Adipocyte (in vitro differentiated cells): Measurements from ENCODE around the gene IQGAP1.

Experiments used
- DNase-seq: peaks from one replicate; pipeline ENCODE4 v3.0.0-alpha.2; 2015; ENCODE audit warnings: low read depth
- H3K27me3 ChIP-seq: replicated peaks from 2 replicates; pipeline ENCODE4 v1.7.0; 2013; ENCODE audit warnings: mild to moderate bottlenecking, low read length, moderate library complexity; ENCODE audit not compliant: control insufficient read depth, insufficient read depth
- H3K36me3 ChIP-seq: 2 replicates; pipeline ENCODE4 v1.7.0; 2013; ENCODE audit warnings: low read length, mild to moderate bottlenecking, moderate library complexity; ENCODE audit not compliant: control insufficient read depth, insufficient read depth, severe bottlenecking
- H3K4me1 ChIP-seq: 2 replicates; pipeline ENCODE4 v1.7.0; 2013; ENCODE audit warnings: mild to moderate bottlenecking, low read length, moderate library complexity; ENCODE audit not compliant: control insufficient read depth, insufficient read depth
- H3K4me3 ChIP-seq: 2 replicates; pipeline ENCODE4 v1.7.0; 2013; ENCODE audit warnings: mild to moderate bottlenecking, low read length, moderate library complexity
- H3K9ac ChIP-seq: 2 replicates; pipeline ENCODE4 v1.7.0; 2013; ENCODE audit warnings: mild to moderate bottlenecking, low read length, moderate library complexity
- H3K9me3 ChIP-seq: 2 replicates; pipeline ENCODE4 v1.7.0; 2013; ENCODE audit warnings: mild to moderate bottlenecking, low read length, moderate library complexity; ENCODE audit not compliant: control insufficient read depth

The IQGAP1 gene

DNA sequence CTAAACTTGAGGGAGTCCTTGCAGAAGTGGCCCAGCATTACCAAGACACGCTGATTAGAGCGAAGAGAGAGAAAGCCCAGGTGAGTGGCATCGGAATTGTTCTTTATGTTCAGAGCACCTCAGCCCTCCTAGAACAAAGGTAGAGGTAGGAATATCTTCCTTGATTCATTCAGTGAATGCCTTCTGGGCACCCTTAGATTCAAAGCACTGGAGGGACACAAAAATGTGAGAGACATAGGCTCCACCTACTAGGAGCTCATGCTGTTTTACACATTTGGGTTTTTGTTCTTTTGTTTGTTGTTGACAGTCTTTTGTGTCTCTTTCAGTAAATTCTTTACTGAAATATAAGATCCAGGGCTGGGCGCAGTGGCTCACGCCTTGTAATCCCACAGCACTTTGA lies 68.2 kb downstream of the IQGAP1 start:
- Histone ChIP-seq H3K9ac (no peak overlapping the region), H3K4me3 (no peak overlapping the region), H3K27me3 (no peaks in the 10 kb centered on the region), H3K4me1 (no peaks in the 10 kb centered on the region), H3K36me3 (peaks cover 82% of the 10 kb centered on the region), H3K9me3 (no peaks in the 10 kb centered on the region)
- no peak for DNase-seq

DNA sequence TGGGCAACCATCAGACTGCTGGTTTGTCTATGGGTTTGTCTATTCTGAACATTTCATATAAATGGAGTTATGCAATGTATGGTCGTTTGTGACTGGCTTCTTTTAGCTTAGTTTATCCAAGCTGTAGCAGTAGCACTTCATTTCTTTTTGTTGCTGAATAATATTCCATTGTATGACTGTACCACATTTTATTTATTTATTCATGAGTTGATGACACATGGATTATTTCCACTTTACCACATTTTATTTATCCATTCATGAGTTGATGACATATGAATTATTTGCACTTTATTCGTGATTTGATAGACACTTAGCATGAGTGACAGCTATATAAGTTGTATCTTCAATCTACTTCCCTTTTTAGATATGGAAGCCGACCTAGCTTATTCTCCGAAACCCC lies 70.0 kb downstream of the IQGAP1 start:
- peaks cover 65% of the 10 kb centered on the region for H3K36me3 ChIP-seq
- peaks cover 3% of the 10 kb centered on the region for H3K4me1 ChIP-seq
- no peak overlapping the region for H3K9ac ChIP-seq
- DNase-seq = no peak
- no peaks in the 10 kb centered on the region for H3K9me3 ChIP-seq
- no peaks in the 10 kb centered on the region for H3K27me3 ChIP-seq
- no peak overlapping the region for H3K4me3 ChIP-seq

DNA sequence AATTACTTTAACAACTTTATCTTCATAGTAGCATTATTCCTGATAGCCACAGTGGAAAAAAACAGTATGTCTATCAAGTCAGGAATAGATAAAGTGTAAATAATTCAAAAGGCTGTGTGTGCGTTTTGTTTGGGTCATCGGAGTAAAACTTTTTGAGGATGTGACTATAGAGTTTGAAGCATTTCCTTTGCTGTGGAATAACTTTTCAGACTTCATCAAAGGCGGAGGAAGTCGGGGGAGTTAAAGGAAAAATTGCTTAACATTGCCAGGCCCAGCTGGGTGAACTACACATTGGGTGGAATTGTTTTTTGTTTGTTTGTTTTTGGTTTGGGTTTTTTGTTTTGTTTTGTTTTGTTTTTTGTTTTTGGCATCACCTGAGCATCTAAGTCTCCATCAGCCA lies 71.3 kb downstream of the IQGAP1 start:
- Histone ChIP-seq H3K27me3 (no peaks in the 10 kb centered on the region), H3K36me3 (peaks cover 57% of the 10 kb centered on the region), H3K4me3 (no peak overlapping the region), H3K4me1 (peaks cover 14% of the 10 kb centered on the region), H3K9ac (no peak overlapping the region), H3K9me3 (no peaks in the 10 kb centered on the region)
- DNase-seq = no peak

DNA sequence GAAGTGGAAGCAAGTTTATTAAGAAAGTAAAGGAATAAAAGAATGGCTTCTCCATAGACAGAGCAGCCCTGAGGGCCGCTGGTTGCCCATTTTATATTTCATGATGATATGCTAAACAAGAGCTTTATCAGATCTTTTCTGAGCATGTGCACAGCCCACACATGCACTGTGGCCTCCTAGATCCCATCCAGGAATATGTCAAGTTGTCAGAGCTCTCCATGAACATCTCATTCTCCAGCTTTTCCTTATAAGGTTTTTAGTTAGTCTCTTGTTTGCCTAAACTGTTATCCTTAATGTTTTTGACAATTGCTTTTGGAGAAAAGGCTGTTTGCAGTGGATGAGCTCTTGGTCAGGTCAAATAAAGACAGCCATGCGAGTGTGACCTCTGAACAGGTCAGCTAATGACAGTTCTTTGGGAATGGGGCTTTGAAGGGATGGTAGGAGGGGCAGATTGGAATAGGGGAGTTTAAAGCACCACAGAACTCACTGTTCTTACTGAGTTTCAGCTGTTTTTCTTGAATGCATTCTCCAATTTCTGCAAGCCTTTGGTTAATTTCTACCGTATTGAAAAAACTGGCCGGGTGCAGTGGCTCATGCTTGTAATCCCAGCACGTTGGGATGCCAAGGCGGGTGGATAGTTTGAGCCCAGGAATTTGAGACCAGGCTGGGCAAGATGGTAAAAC lies 72.2 kb downstream of the IQGAP1 start:
- H3K36me3 ChIP-seq = peaks cover 48% of the 10 kb centered on the region
- H3K9me3 ChIP-seq = no peaks in the 10 kb centered on the region
- no peak for DNase-seq

DNA sequence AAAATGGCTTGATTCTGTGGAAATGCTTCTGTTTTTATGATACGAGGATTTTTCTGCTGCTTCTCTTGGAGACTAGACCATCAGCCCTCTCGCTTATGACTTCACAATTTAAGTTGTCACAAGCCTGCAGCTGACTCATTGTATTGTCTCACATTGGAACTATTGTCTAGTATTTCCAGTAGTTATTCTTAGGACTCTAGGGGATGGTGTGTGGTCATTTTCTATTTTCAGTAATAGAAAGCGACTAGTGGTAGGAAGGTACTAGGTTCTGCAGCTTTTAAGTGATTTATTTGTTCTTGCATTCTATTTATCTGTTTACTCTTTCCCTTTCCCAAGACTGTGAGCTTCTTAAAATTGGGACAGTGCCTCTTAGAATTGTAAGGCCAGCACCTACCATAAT lies 75.3 kb downstream of the IQGAP1 start:
- Histone ChIP-seq H3K36me3 (peaks cover 47% of the 10 kb centered on the region), H3K4me3 (peak overlapping the region; percentile 26), H3K9me3 (no peaks in the 10 kb centered on the region), H3K4me1 (peaks cover 31% of the 10 kb centered on the region), H3K9ac (peak overlapping the region; percentile 5), H3K27me3 (no peaks in the 10 kb centered on the region)
- DNase-seq = peak; percentile 73

More for the DNA sequence above, 72.2 kb downstream of the IQGAP1 start:
- no peak overlapping the region for H3K9ac ChIP-seq
- peaks cover 20% of the 10 kb centered on the region for H3K4me1 ChIP-seq
- no peaks in the 10 kb centered on the region for H3K27me3 ChIP-seq
- H3K4me3 ChIP-seq = no peak overlapping the region

DNA sequence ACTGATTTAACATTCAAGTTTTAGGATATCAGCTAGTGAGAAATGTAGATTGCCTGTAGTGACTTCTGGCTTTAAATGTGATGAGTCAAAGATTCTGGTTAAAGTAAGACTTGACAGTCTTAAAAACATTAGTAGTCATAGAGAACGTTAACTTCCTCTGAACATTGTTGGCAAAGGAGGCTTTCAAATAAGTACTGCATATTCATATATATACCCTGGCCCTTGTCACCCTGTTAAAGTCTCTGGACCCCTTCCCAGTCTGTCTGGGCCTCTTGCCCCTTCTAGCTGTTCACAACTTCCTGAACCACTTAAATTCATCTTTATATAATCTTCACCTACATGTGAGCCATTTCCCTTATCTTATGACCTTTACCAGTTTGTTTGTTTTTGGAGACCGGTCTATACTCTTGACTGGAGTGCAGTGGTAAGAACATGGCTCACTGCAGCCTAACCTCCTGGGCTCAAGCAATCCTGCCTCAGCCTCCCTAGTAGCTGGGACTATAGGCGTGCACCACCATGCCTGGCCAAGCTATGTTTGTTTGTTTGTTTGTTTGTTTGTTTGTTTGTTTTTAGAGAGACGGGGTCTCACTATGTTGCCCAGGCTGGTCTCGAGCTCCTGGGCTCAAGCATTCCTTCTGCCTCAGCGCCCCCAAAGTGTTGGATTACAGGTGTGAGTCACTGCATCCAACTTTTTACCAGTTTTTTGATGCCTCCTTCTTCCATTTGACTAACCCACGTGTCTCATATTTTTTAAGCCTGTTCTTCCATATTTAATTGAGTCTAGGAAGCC lies 77.3 kb downstream of the IQGAP1 start:
- H3K27me3 ChIP-seq = no peaks in the 10 kb centered on the region
- peak; percentile 29 for DNase-seq
- H3K36me3 ChIP-seq = peaks cover 46% of the 10 kb centered on the region
- no peaks in the 10 kb centered on the region for H3K9me3 ChIP-seq
- no peak overlapping the region for H3K9ac ChIP-seq
- H3K4me3 ChIP-seq = no peak overlapping the region
- peaks cover 31% of the 10 kb centered on the region for H3K4me1 ChIP-seq

DNA sequence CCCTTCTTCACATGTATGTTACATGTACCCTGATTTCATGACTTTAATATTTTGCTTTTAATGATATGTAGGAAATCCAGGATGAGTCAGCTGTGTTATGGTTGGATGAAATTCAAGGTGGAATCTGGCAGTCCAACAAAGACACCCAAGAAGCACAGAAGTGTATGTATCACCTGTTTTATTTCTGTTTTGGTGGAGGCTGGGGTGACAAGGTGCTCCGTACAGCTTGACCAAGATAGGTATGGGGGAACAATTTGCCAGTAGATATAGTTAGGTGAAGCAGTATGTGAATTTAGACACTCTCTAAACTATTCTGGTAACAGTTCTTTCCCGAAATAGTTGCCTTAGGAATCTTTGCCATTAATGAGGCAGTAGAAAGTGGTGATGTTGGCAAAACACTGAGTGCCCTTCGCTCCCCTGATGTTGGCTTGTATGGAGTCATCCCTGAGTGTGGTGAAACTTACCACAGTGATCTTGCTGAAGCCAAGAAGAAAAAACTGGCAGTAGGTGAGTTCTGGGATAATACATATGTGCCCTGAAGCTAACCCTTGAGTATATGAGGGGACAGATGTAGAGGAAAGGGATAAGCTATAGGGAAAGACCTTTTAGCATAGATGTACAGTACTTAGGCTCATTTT lies 78.0 kb downstream of the IQGAP1 start:
- Histone ChIP-seq H3K9me3 (no peaks in the 10 kb centered on the region), H3K4me3 (no peak overlapping the region), H3K9ac (no peak overlapping the region), H3K27me3 (no peaks in the 10 kb centered on the region), H3K4me1 (peaks cover 31% of the 10 kb centered on the region), H3K36me3 (peaks cover 52% of the 10 kb centered on the region)
- no peak for DNase-seq

DNA sequence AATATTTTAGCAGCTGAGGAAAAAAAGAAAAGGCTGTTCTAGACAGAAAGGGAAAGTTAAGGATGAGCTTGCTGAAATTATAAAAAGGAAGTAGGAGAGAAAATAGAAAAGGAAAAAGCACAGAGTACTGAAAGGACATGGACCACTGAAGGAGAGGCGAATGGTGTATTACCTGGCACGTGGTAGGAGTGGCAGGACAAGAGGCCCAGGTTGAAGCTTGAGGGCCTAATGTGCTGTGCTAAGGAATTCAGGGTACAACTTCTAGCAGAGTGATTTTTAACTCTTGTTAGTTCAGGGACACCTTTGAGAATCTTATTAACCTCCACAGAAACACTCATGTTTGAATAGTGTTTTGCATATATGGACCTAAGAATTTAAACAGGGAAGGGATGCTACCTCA lies 81.7 kb downstream of the IQGAP1 start:
- H3K9ac ChIP-seq = no peak overlapping the region

DNA sequence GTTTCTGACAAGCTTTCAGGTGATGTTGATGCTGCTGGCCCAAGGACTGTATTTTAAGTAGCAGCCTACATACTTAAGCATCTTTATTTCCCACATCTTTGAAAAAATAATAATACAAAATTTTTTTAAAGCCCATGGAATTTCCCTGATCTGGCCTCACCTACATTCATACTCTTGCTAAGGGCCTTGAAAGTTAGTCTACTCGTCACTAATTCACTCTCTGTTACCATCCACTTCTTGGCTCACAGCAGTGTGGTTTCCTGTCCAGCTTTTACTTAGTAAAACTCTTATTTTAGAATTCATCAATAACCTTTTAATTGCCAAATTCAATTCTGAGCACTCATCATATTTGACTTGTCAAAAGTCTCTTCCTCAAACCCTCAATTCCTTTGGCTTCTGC lies 82.4 kb downstream of the IQGAP1 start:
- Histone ChIP-seq H3K9me3 (no peaks in the 10 kb centered on the region), H3K27me3 (no peaks in the 10 kb centered on the region), H3K4me1 (peaks cover 9% of the 10 kb centered on the region), H3K4me3 (no peak overlapping the region), H3K9ac (no peak overlapping the region), H3K36me3 (peaks cover 82% of the 10 kb centered on the region)
- no peak for DNase-seq

More for the DNA sequence above, 81.7 kb downstream of the IQGAP1 start:
- peaks cover 17% of the 10 kb centered on the region for H3K4me1 ChIP-seq
- no peak for DNase-seq
- H3K36me3 ChIP-seq = peaks cover 81% of the 10 kb centered on the region
- no peaks in the 10 kb centered on the region for H3K27me3 ChIP-seq
- no peak overlapping the region for H3K4me3 ChIP-seq
- no peaks in the 10 kb centered on the region for H3K9me3 ChIP-seq

DNA sequence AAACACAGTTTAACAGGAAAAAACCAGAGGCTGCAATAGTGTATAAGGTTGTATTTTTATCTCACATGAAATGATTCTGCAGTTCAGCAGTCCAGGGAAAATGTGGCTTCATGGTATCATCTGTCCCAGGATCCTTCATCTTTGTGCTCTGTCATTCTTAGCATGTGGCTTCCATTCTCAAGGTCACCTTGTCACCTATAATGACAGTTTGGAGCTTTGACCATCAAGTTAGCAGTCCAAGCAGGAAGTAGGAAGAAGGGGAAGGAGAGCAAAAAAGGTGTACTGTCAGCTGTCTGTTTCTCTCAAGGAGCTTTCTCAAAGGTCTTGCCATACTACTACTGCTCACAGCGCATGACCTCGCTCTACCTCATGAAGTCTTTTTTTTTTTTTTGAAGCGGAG lies 83.1 kb downstream of the IQGAP1 start:
- Histone ChIP-seq H3K4me1 (peaks cover 3% of the 10 kb centered on the region), H3K36me3 (peaks cover 78% of the 10 kb centered on the region), H3K9ac (no peak overlapping the region), H3K27me3 (no peaks in the 10 kb centered on the region), H3K4me3 (no peak overlapping the region), H3K9me3 (no peaks in the 10 kb centered on the region)
- no peak for DNase-seq

DNA sequence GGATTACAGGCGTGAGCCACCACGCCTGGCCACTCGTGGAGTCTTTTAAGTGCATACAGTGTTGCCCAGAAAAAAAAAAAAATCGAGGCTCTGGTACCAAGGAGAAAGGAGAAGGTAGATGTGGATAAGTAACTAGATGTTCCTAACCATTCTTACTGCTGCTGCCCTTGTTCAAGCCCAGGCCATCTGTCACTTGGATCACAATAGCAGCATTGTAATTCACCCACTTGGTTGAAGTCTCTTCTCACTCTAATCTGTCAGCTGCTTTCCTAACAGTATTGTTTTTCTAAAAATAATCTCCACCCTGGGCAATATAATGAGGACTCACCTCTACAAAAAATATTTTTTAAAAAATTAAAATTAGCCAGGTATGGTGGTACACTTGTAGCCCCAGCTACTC lies 83.7 kb downstream of the IQGAP1 start:
- H3K27me3 ChIP-seq = no peaks in the 10 kb centered on the region
- no peak for DNase-seq
- peaks cover 79% of the 10 kb centered on the region for H3K36me3 ChIP-seq
- no peak overlapping the region for H3K4me3 ChIP-seq
- H3K9me3 ChIP-seq = no peaks in the 10 kb centered on the region
- no peaks in the 10 kb centered on the region for H3K4me1 ChIP-seq
- no peak overlapping the region for H3K9ac ChIP-seq
